ENCODE results near the gene ANK3.

- no peak for TF ChIP-seq CTCF (IDR thresholded peaks at IDR 0.05)
- no peak for TF ChIP-seq POLR2A (IDR thresholded peaks at IDR 0.05)
Observed at GRCh38 chr10:60428387-60428737, 38.7 kb upstream of the ANK3 start.
